ENCODE results near the gene SGSM2. TPM values are rescaled to one million over a fixed set of nuclear protein-coding genes. Genes with fewer than 3 reads are reported as not detected.

The SGSM2 gene
- polyA plus RNA-seq, 1 experiment: 43.6 TPM

GRCh38 chr17:2377659-2378058 lies 40.4 kb downstream of the SGSM2 start:
- TF ChIP-seq CTCF (IDR thresholded peaks at IDR 0.05; ENCODE audit: insufficient read depth, low read depth, low read length): no peak
- Histone ChIP-seq H3K4me3 (ENCODE audit: low read depth, low read length) (no peak overlapping the region), H3K27me3 (ENCODE audit: control insufficient read depth, insufficient read depth, low read length) (no peaks in the 10 kb centered on the region), H3K36me3 (ENCODE audit: control insufficient read depth, insufficient read depth, low read length) (peaks cover 33% of the 10 kb centered on the region)
- CTCF ChIA-PET: interaction anchor here (1.3 to 15.4 kb wide), 2 partner anchors 11 to 37 kb away, joined by 5 to 356 read pairs; no protein-coding TSS in a partner anchor
- POLR2A ChIA-PET: no interaction called here
- no peak for DNase-seq (ENCODE audit: low read depth)

- no peak for TF ChIP-seq CTCF (IDR thresholded peaks at IDR 0.05; ENCODE audit: insufficient read depth, low read depth, low read length)
- no peaks in the 10 kb centered on the region for H3K27me3 ChIP-seq (ENCODE audit: control insufficient read depth, insufficient read depth, low read length)
- ChIA-PET CTCF (interaction anchor here (15.4 kb wide), 1 partner anchor 36 kb away, joined by 356 read pairs; no protein-coding TSS in a partner anchor), POLR2A (no interaction called here)
- H3K36me3 ChIP-seq (ENCODE audit: control insufficient read depth, insufficient read depth, low read length): peaks cover 25% of the 10 kb centered on the region
- H3K4me3 ChIP-seq (ENCODE audit: low read depth, low read length): no peak overlapping the region
- DNase-seq (ENCODE audit: low read depth): no peak
Measured at GRCh38 chr17:2378905-2379304, 41.6 kb downstream of the SGSM2 start.

- no peak for TF ChIP-seq CTCF (IDR thresholded peaks at IDR 0.05; ENCODE audit: insufficient read depth, low read depth, low read length)
- ChIA-PET POLR2A (no interaction called here), CTCF (interaction anchor here (6.6 to 15.4 kb wide), 2 partner anchors 26 to 35 kb away, joined by 77 to 356 read pairs; no protein-coding TSS in a partner anchor)
- DNase-seq (ENCODE audit: low read depth): no peak
- Histone ChIP-seq H3K27me3 (ENCODE audit: control insufficient read depth, insufficient read depth, low read length) (no peaks in the 10 kb centered on the region), H3K4me3 (ENCODE audit: low read depth, low read length) (no peak overlapping the region), H3K36me3 (ENCODE audit: control insufficient read depth, insufficient read depth, low read length) (peaks cover 25% of the 10 kb centered on the region)
Measured at GRCh38 chr17:2379489-2380225, 42.4 kb downstream of the SGSM2 start.

- TF ChIP-seq CTCF (IDR thresholded peaks at IDR 0.05; ENCODE audit: insufficient read depth, low read depth, low read length): no peak
- Histone ChIP-seq H3K36me3 (ENCODE audit: control insufficient read depth, insufficient read depth, low read length) (peaks cover 26% of the 10 kb centered on the region), H3K27me3 (ENCODE audit: control insufficient read depth, insufficient read depth, low read length) (no peaks in the 10 kb centered on the region), H3K4me3 (ENCODE audit: low read depth, low read length) (no peak overlapping the region)
- ChIA-PET POLR2A (no interaction called here), CTCF (interaction anchor here (0.6 to 15.4 kb wide), 3 partner anchors 25 to 663 kb away, joined by 3 to 356 read pairs (median 77); no protein-coding TSS in a partner anchor)
- DNase-seq (ENCODE audit: low read depth): no peak
Measured at GRCh38 chr17:2380226-2380922, 43.1 kb downstream of the SGSM2 start.

- DNase-seq (ENCODE audit: low read depth): no peak
- no peak for TF ChIP-seq CTCF (IDR thresholded peaks at IDR 0.05; ENCODE audit: insufficient read depth, low read depth, low read length)
- Histone ChIP-seq H3K27me3 (ENCODE audit: control insufficient read depth, insufficient read depth, low read length) (no peaks in the 10 kb centered on the region), H3K4me3 (ENCODE audit: low read depth, low read length) (no peak overlapping the region), H3K36me3 (ENCODE audit: control insufficient read depth, insufficient read depth, low read length) (peaks cover 25% of the 10 kb centered on the region)
- POLR2A ChIA-PET: no interaction called here
- CTCF ChIA-PET: interaction anchor here (0.6 to 15.4 kb wide), 13 partner anchors 11 to 664 kb away, joined by 3 to 356 read pairs (median 8); partner anchors contain the start of genes HIC1 and TSR1
Measured at GRCh38 chr17:2380950-2381649, 43.8 kb downstream of the SGSM2 start.

Data from BJ (cell line).